ENCODE data around the gene UGT1A10.

UGT1A10 gene

GRCh38 chr2:233673896-233674295 lies 37.6 kb downstream of the UGT1A10 start:
- Histone ChIP-seq H2AFZ (ENCODE audit: low read depth, low read length) (no peak overlapping the region), H3K4me1 (ENCODE audit: insufficient read depth, low read length) (no peaks in the 10 kb centered on the region), H3K27me3 (ENCODE audit: insufficient read depth, low read length, poor library complexity) (peaks cover 6% of the 10 kb centered on the region), H3K4me2 (ENCODE audit: insufficient read depth, low read length) (no peak overlapping the region), H3K9ac (ENCODE audit: low read depth, low read length) (no peak overlapping the region), H3K4me3 (ENCODE audit: low read depth in 1 of 2, low read length in 2 of 2) (no peak overlapping the region), H4K20me1 (ENCODE audit: insufficient read depth, low read length) (no peaks in the 10 kb centered on the region), H3K9me3 (ENCODE audit: insufficient read depth, low read length, severe bottlenecking) (no peaks in the 10 kb centered on the region), H3K79me2 (ENCODE audit: insufficient read depth, low read length) (no peaks in the 10 kb centered on the region), H3K27ac (ENCODE audit: low read length) (no peak overlapping the region), H3K36me3 (ENCODE audit: insufficient read depth, low read length) (no peaks in the 10 kb centered on the region)
- no peak for ATAC-seq (ENCODE audit: insufficient read depth, low read depth)
- no peak for DNase-seq
- TF ChIP-seq CTCF (IDR thresholded peaks at IDR 0.05; ENCODE audit: borderline replicate concordance, extremely low read depth, low read length, poor library complexity, severe bottlenecking) (no peak), EZH2 (IDR thresholded peaks at IDR 0.05; ENCODE audit: borderline replicate concordance, low read depth, low read length, severe bottlenecking) (no peak)

- Histone ChIP-seq H2AFZ (ENCODE audit: low read depth, low read length) (no peak overlapping the region), H3K9ac (ENCODE audit: low read depth, low read length) (no peak overlapping the region), H3K27me3 (ENCODE audit: insufficient read depth, low read length, poor library complexity) (peaks cover 6% of the 10 kb centered on the region), H3K4me2 (ENCODE audit: insufficient read depth, low read length) (no peak overlapping the region), H3K36me3 (ENCODE audit: insufficient read depth, low read length) (no peaks in the 10 kb centered on the region), H3K79me2 (ENCODE audit: insufficient read depth, low read length) (no peaks in the 10 kb centered on the region), H3K9me3 (ENCODE audit: insufficient read depth, low read length, severe bottlenecking) (no peaks in the 10 kb centered on the region), H3K27ac (ENCODE audit: low read length) (no peak overlapping the region), H4K20me1 (ENCODE audit: insufficient read depth, low read length) (no peaks in the 10 kb centered on the region), H3K4me3 (ENCODE audit: low read depth in 1 of 2, low read length in 2 of 2) (no peak overlapping the region), H3K4me1 (ENCODE audit: insufficient read depth, low read length) (no peaks in the 10 kb centered on the region)
- TF ChIP-seq EZH2 (IDR thresholded peaks at IDR 0.05; ENCODE audit: borderline replicate concordance, low read depth, low read length, severe bottlenecking) (no peak), CTCF (IDR thresholded peaks at IDR 0.05; ENCODE audit: borderline replicate concordance, extremely low read depth, low read length, poor library complexity, severe bottlenecking) (peak; percentile 14)
- no peak for DNase-seq
- no peak for ATAC-seq (ENCODE audit: insufficient read depth, low read depth)
These were observed 38.1 kb downstream of the UGT1A10 start for GRCh38 chr2:233674314-233674713.

- Histone ChIP-seq H3K27me3 (ENCODE audit: insufficient read depth, low read length, poor library complexity) (peaks cover 6% of the 10 kb centered on the region), H3K79me2 (ENCODE audit: insufficient read depth, low read length) (no peaks in the 10 kb centered on the region), H3K36me3 (ENCODE audit: insufficient read depth, low read length) (no peaks in the 10 kb centered on the region), H3K9me3 (ENCODE audit: insufficient read depth, low read length, severe bottlenecking) (no peaks in the 10 kb centered on the region), H3K27ac (ENCODE audit: low read length) (no peak overlapping the region), H4K20me1 (ENCODE audit: insufficient read depth, low read length) (no peaks in the 10 kb centered on the region), H3K4me3 (ENCODE audit: low read depth in 1 of 2, low read length in 2 of 2) (no peak overlapping the region), H3K4me1 (ENCODE audit: insufficient read depth, low read length) (no peaks in the 10 kb centered on the region), H3K4me2 (ENCODE audit: insufficient read depth, low read length) (no peak overlapping the region), H2AFZ (ENCODE audit: low read depth, low read length) (no peak overlapping the region), H3K9ac (ENCODE audit: low read depth, low read length) (no peak overlapping the region)
- DNase-seq (no peak), ATAC-seq (ENCODE audit: insufficient read depth, low read depth) (no peak)
- TF ChIP-seq EZH2 (IDR thresholded peaks at IDR 0.05; ENCODE audit: borderline replicate concordance, low read depth, low read length, severe bottlenecking) (no peak), CTCF (IDR thresholded peaks at IDR 0.05; ENCODE audit: borderline replicate concordance, extremely low read depth, low read length, poor library complexity, severe bottlenecking) (no peak)
These were observed 38.7 kb downstream of the UGT1A10 start for GRCh38 chr2:233674995-233675394.

- H3K9me3 ChIP-seq (ENCODE audit: insufficient read depth, low read length, severe bottlenecking), result no peaks in the 10 kb centered on the region
- H3K4me2 ChIP-seq (ENCODE audit: insufficient read depth, low read length), result no peak overlapping the region
- TF ChIP-seq CTCF (IDR thresholded peaks at IDR 0.05; ENCODE audit: borderline replicate concordance, extremely low read depth, low read length, poor library complexity, severe bottlenecking) (no peak), EZH2 (IDR thresholded peaks at IDR 0.05; ENCODE audit: borderline replicate concordance, low read depth, low read length, severe bottlenecking) (no peak)
- DNase-seq (no peak), ATAC-seq (ENCODE audit: insufficient read depth, low read depth) (no peak)
- H3K9ac ChIP-seq (ENCODE audit: low read depth, low read length), result no peak overlapping the region
- no peak overlapping the region for H3K27ac ChIP-seq (ENCODE audit: low read length)
- no peaks in the 10 kb centered on the region for H4K20me1 ChIP-seq (ENCODE audit: insufficient read depth, low read length)
- no peak overlapping the region for H2AFZ ChIP-seq (ENCODE audit: low read depth, low read length)
- H3K4me3 ChIP-seq (ENCODE audit: low read depth in 1 of 2, low read length in 2 of 2), result no peak overlapping the region
- H3K36me3 ChIP-seq (ENCODE audit: insufficient read depth, low read length), result no peaks in the 10 kb centered on the region
- H3K27me3 ChIP-seq (ENCODE audit: insufficient read depth, low read length, poor library complexity), result peaks cover 6% of the 10 kb centered on the region
- no peaks in the 10 kb centered on the region for H3K4me1 ChIP-seq (ENCODE audit: insufficient read depth, low read length)
- no peaks in the 10 kb centered on the region for H3K79me2 ChIP-seq (ENCODE audit: insufficient read depth, low read length)
These were observed 39.8 kb downstream of the UGT1A10 start for GRCh38 chr2:233676046-233676445.
